GM18505 (cell line): ENCODE results near the gene LCN2.
"Not testable (repeated sequence)": the region's sequence is repeated elsewhere in the genome, so short reads cannot be mapped to it uniquely, and the experiment has no call there.

Experiments used
- ATAC-seq: cut with Tn5 transposase; IDR thresholded peaks from one replicate; pipeline ENCODE4 v1.9.1; 2021; ENCODE audit not compliant: unreplicated experiment
- POLR2A ChIP-seq: IDR thresholded peaks from 4 replicates; pipeline ENCODE4 v1.6.1; 2011; ENCODE audit warnings: borderline replicate concordance; ENCODE audit not compliant: insufficient read depth, insufficient read length; ENCODE audit errors: extremely low read depth

Gene LCN2

DNA sequence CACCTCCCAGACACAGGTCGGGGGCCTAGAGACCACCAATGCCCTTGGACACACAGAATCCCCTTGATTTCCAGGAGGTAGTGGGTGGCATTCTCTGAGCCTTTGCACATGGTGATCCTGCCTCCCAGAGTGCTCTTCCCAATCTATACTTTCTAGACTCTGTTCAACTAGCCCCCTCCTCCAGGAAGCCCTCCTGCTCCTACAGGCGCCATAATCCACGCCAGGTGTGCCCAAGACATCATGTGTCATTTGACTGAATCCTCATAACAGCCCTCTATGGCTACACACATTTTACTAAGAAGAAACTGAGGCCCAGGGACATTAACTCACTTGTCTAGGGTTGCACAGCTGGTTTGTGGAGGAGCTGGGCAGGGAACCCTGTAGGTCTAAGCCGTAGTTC, 18.0 kb downstream of the LCN2 start:
- no peak for ATAC-seq
- TF ChIP-seq POLR2A, result no peak

DNA sequence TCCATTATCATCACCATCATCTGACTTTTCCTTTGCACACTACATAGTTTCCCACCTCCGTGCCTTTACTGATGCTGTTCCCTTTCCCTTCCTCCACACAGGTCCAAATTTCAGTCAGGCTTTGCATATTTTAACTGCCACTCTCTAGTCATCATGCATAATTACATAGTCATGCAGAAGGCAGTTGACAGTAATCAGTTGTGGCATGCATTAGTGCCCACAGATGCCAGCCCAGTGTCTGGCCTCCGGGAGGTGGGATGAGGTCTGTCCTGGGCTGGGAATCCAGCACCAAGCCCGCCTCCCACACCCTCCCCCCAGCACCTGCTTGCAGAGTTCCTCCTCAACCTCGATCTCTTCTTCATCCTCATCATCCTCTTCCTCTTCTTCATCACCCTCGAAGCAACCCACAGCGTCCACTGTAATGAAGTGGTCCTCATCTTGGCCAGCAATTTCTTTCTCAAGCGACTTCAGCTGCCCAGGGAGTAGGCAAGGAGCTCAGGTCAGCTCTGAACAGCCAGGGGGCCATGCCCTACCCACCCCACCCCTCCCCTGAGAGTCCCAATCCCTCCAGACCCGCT, 19.6 kb downstream of the LCN2 start:
- TF ChIP-seq POLR2A, result no peak
- ATAC-seq, result no peak

DNA sequence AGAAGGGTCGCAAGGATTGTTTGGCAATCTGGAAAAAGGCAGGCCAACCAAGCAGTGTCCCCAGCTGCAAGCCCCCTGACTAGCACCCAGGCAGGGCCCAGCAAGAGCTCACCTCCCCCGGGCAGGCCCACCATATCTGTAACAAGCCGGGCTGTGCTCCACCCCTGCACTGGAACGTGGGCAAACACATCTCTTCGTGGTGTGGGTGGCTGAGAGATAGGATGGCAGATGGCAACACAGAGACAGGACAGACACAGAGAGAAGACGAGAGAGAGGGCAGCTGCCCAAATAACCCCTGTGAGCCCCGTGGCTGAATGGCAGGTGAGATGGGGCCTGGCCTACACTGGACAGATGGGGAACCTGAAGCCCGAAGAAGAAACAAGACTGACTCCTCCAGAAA, 20.2 kb downstream of the LCN2 start:
- TF ChIP-seq POLR2A, result no peak
- ATAC-seq, result no peak

DNA sequence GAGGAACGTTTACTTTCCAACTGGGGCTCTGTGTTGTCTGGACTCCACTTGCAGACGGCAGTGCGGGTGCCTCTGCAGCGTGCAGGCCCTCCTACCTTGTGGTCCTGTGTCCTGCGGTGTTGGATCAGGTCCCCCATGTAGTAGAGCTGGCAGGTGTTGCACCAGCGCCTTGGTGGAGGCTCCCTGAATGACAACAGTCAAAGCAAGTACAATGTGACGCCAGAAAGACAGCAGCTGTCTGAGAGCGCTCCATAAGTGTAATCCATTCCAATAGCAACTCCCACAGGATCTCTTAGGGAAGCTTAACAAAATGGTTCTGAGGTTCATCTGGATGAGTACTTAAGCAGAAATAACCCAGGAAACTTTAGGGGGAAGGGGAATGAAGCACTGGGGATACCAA, 20.7 kb downstream of the LCN2 start:
- no peak for TF ChIP-seq POLR2A
- no peak for ATAC-seq

DNA sequence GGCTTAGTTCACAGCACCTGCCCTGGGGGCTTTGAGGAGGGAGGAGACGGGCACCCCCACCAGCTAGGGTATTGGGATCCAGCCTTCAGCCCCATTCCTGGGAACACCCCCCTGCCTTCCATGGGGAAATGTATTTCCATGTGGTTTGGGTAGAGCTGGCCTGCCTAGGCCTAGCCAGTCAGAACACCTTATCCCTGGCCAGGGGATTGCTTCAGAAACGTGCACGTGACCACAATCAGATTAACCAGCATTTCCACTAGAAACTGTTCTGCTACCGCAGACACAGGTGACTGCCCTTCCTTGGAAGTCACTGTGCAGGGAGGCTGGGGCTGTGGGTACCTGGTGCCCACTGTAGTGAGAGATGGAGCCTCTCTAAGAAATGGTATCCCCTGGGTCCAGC, 24.8 kb downstream of the LCN2 start:
- TF ChIP-seq POLR2A, result no peak
- ATAC-seq, result no peak

DNA sequence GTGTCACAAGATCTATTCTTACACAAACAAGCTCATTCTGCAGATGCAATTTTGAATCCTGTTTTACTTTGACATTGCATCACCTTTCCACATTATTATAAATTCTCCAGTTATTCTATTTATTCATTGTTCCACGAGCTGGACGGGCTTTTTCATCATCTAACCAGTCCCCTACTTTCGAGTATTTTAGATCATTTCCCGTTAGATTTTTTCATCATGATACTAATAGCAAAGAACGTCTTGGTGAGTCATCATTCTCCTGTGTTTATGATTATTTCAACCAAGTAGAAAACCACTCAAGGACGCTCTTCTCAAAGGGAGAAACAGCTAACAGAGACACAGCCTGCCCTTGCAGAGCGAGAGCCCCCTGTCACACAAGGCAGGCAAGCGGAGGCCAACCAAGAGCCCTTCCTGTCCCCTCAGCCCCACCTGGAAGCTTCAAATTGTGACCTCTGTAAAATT, 25.9 kb downstream of the LCN2 start:
- TF ChIP-seq POLR2A, result no peak

DNA sequence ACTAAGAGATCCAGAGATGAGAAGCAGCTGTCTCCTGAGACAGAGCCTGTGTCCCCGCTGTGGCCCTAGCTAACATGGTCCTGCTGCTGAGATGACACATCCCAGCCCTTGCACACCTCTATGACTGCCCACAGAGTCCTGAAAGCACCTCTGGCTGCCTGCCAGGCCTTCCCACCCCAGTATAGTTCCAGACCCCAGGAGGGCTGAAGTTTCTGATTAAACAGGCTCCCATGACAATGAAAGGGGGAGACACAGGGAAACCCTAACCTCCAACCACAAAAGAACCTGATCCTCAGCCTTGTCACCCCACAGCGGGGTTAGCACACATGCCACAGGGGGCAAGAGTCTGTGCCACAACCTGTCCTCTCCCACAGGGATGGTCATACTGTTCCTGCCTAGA, 26.5 kb downstream of the LCN2 start:
- ATAC-seq, result no peak

More for the DNA sequence above, 25.9 kb downstream of the LCN2 start:
- ATAC-seq, result no peak

DNA sequence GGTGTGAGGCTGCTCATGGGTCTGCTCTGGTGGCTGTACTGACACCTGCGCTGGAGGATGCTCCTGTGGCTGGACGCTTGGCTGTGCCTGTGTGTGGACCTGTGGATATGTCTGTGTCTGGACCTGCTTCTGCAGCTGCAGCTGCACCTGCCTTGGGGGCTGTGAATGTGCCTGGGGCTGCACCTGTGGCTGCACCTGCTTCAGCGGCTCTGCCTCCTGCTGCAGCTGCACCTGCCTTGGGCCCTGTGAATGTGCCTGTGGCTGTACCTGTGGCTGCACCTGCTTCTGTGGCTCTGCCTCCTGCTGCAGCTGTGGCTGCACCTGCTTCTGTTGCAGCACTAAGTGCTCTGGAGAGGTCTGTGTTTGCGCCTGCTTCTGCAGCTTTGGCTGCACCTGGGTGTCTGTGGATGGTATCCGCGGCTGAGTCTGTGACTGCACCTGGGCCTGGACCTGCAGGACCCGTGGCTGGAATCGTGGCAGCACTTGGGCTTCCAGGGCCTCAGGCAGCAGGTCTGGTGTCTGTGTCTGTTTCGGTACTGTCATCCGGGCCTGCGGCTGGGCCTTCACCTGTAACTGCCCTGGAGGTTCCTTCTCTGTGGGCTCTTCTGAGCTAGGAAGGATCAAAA, 29.7 kb downstream of the LCN2 start:
- ATAC-seq, result no peak
- TF ChIP-seq POLR2A, result no peak

More for the DNA sequence above, 26.5 kb downstream of the LCN2 start:
- no peak for TF ChIP-seq POLR2A

DNA sequence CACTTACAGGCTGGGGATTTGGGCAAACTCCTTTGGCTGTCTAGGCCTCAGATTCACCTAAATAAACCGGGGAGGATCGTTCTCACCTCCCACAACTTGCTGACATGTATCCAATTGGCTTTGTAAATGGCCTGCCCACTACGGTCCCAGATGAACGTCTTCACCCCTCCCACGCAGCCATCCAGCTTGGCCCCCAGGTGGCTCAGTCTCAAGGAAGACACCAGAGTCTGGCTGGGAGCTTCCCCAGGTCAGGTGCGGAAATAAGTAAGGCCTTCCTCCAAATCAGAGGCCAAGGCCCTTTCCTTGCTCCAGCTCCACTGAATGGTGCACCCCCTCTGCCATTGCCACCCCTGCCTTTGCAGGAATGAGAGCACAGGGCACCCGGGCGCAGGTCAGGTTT, 30.7 kb downstream of the LCN2 start:
- no peak for ATAC-seq
- no peak for TF ChIP-seq POLR2A

DNA sequence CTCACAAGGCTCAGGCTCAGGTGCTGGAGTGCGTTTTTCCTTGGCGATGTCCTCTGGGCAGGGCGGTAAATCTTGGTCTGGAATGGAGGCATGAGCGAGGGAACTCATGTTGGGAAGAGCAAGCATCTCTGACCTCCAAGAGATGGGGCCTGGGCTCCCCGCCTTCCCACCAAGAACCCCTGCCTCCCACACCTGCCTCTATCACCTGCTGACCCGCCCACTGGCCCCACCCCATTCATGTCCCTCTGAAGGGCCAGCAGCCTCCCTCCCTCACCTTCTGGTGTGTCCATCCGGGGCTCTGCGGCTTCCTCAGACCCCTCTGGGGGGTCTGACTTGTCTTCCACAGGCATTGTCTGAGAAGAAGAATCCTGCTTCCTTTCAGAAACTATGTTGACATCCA, 31.2 kb downstream of the LCN2 start:
- TF ChIP-seq POLR2A, result no peak

DNA sequence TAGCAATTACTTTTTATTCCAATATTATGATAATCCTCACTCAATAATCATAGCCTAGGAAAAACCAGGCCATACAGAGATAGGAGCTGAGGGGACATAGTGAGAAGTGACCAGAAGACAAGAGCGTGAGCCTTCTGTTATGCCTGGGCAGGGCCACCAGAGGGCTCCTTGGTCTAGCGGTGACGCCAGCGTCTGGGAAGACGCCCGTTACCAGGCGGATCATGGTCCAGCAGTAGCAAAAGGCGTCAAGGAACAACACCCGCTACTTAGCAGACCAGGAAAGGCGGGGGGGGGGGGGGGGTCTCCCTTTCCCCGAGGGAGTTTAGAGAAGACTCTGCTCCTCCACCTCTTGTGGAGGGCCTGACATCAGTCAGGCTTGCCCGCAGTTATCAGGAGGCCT, 32.2 kb downstream of the LCN2 start:
- not testable (repeated sequence) for ATAC-seq

More for the DNA sequence above, 31.2 kb downstream of the LCN2 start:
- no peak for ATAC-seq

DNA sequence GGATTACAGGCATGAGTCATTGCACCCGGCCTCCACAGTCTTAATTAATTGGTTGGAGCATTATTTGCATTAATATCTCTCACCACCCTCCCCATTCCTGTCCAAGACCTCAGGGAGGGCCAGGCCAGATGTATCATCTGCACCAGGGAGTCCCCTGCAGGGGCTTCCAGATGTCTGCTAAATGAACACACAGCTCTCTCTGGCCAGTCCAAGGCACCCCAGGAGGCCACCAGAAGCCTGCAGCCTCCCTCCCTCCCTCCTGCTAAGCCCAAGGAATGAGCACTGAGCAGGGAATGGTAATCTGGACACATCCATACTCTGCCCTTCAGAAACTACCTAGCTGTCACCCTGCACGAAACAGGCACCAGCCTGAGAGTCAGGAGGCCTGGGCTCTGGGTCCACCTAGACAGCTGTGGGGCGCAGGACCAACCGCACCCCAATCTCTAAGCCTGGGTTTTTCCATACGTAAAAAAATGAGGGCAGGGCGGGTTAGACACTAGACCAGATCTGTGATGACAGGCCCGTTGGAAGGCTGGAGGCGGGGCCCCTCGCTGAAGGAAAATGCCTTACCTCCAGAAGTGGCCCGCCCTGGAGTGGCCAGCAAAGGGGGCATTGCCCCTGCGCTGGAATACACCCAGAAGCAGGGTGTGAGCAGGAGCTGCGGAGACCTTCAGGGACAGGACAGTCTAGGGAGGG, 33.8 kb downstream of the LCN2 start:
- ATAC-seq, result no peak
- no peak for TF ChIP-seq POLR2A

DNA sequence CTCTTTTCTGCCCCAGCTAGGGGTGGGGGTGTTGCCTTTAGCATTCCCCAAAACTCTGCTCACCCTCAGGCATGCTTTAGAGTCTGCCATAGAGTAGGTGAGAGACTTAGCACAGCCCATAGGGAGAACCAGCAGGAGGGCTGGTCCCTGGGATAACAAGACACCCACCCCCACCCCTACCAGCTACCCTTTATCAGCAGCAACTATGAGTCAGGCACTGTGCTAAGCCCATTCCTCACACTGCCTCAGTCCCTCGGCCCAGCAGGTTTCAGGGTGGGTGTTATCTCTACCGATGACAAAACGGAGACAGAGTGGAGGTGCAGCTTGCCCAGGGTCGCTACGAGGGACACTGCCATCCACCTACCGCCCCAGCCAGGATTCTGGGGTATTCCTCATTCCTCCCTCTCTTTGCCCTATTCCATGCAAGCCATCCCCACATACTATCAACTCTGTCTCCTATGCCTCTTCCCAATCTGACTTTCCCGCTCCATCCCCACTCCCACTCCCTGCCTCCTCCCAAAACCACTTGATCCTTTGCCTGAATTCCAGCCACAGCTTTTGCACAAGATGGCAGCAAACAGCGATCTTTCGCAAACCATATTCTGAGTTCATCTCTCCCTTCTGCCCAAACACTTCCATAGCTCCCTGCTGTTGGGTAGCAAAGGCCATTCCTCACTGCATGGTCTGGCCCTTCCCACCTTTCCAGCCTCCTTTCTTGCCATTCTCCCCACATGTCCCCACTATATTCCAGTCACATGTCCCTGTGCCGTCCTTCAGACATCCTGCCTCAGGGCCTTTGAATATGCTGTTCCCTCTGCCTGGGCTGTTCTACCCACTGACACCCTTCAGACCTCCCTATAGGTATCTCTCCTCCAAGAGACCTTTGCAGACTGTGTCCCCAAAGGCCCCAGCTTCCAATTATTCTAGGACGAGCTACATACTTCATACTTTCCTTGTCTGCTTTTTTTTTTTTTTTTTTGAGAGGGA, 37.0 kb downstream of the LCN2 start:
- no peak for ATAC-seq
- no peak for TF ChIP-seq POLR2A
